GM06990 (cell line): Measurements from ENCODE around the gene GRIP2.

Experiments
- DNase-seq: peaks from one replicate; pipeline ENCODE4 v3.0.0-alpha.2; 2011; ENCODE audit not compliant: insufficient read length; ENCODE audit errors: extremely low read depth
- H3K27me3 ChIP-seq: replicated peaks from 2 replicates; pipeline ENCODE4 v1.6.0; 2011; ENCODE audit warnings: low read length; ENCODE audit not compliant: control insufficient read depth, insufficient read depth
- H3K36me3 ChIP-seq: 2 replicates; pipeline ENCODE4 v1.5.1; 2011; ENCODE audit warnings: low read length; ENCODE audit not compliant: control insufficient read depth, insufficient read depth
- H3K4me3 ChIP-seq: replicated peaks from 2 replicates; pipeline ENCODE4 v1.5.1; 2011; ENCODE audit warnings: low read depth, mild to moderate bottlenecking, control low read depth, low read length
- TF ChIP-seq, protein P1 (sequence below): IDR thresholded peaks from 2 replicates; pipeline ENCODE4 v1.5.1; 2011; ENCODE audit warnings: low read length, control low read depth, mild to moderate bottlenecking, inconsistent platforms; ENCODE audit not compliant: insufficient read depth, poor library complexity, severe bottlenecking

The GRIP2 gene

DNA sequence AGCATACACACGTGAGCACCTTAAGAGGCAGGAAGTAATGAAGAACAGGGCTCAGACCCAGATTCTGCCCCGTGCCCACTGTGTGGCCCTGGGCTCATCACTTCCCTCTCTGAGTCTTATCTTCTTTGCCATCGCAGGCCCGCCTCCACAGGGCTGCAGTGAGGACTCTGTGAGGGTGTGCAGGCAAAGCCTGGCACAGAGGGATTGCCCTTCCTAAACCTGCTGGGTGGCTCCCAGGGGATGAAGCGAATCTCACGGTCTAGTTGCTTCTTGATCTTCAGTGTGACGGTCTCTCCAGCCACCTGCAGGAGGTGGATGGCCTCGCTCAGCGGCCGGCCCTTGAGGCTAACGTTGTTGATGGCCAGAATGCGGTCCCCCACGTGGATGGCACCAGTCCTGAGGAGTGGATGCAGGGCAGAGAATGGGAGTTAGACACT is 32.8 kb downstream of the GRIP2 start:
- TF ChIP-seq, protein P1, sequence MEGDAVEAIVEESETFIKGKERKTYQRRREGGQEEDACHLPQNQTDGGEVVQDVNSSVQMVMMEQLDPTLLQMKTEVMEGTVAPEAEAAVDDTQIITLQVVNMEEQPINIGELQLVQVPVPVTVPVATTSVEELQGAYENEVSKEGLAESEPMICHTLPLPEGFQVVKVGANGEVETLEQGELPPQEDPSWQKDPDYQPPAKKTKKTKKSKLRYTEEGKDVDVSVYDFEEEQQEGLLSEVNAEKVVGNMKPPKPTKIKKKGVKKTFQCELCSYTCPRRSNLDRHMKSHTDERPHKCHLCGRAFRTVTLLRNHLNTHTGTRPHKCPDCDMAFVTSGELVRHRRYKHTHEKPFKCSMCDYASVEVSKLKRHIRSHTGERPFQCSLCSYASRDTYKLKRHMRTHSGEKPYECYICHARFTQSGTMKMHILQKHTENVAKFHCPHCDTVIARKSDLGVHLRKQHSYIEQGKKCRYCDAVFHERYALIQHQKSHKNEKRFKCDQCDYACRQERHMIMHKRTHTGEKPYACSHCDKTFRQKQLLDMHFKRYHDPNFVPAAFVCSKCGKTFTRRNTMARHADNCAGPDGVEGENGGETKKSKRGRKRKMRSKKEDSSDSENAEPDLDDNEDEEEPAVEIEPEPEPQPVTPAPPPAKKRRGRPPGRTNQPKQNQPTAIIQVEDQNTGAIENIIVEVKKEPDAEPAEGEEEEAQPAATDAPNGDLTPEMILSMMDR: no peak
- Histone ChIP-seq H3K27me3 (no peaks in the 10 kb centered on the region; the same call in 1 of the 2 replicates), H3K36me3 (no peaks in the 10 kb centered on the region), H3K4me3 (no peak overlapping the region)
- DNase-seq: no peak

DNA sequence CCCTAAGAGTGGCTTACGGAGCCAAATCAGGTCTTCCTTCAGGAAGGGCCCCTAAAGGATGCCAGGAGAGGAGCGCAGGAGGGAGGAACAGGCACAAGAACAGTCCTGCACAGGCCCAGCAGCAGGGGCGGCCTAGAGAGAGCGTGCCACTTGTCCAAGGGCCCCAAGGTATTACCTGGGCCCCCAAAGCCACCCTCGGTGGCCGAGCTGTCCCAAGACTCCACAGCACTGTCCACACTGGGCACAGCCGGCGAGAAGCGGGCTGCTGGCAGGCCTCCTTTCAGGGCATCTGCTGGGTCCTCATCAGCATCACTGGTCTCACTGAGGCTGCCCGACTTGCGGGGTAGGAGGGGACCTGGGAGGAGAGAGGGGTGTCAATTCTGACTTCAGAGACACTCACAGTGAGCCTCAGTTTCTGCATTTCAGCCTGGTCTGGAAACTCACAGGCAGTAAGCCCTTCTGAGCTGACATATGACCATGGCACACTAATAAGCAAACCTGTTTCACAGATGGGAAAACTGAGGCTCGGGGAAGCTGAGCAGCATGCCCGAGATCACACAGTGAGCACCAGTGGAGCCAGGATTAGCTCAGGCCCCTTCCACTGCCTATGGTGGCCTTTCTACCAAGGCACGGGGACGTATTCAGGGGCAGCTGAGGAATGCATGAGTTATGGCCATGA is 33.4 kb downstream of the GRIP2 start:
- TF ChIP-seq, protein P1: no peak
- H3K4me3 ChIP-seq: no peak overlapping the region

DNA sequence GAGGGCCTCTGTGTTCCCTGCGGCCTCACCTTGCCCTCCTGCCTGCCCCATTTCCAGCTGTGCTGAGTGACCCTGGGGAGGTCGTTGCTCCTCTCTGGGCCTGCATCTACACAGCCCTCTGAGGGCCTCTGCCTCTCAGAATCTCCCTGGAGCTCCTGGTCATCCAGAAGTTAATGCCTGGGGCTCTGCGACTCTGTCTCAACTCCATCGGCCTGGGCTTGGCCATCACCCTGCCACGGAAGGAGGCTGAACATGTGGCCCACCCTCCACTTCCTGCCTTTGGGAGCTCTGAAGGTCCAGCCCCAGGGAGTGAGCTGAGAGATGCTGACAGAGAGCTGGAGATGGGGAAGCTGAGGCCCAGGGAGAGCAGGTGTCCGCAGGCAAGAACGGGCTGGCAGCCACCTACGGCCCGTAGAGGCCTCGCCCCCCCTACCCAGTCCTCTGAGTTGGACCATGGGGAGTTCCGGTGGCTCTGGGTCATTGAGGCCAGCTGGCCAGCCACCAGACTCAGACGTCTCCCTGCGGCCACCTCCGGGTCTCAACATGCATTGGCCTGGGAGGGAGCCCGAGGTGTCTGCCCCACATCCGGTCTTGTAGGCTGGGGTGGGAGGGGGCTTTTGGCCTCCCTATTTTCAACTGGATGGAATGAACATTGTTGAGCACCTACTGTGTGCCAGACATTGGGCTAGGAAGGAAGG is 34.2 kb downstream of the GRIP2 start:
- Histone ChIP-seq H3K4me3 (no peak overlapping the region), H3K36me3 (no peaks in the 10 kb centered on the region), H3K27me3 (no peaks in the 10 kb centered on the region)
- DNase-seq: no peak
- TF ChIP-seq, protein P1: no peak

More for the DNA sequence above, 33.4 kb downstream of the GRIP2 start:
- Histone ChIP-seq H3K27me3 (no peaks in the 10 kb centered on the region; the same call in 1 of the 2 replicates), H3K36me3 (no peaks in the 10 kb centered on the region)
- no peak for DNase-seq

DNA sequence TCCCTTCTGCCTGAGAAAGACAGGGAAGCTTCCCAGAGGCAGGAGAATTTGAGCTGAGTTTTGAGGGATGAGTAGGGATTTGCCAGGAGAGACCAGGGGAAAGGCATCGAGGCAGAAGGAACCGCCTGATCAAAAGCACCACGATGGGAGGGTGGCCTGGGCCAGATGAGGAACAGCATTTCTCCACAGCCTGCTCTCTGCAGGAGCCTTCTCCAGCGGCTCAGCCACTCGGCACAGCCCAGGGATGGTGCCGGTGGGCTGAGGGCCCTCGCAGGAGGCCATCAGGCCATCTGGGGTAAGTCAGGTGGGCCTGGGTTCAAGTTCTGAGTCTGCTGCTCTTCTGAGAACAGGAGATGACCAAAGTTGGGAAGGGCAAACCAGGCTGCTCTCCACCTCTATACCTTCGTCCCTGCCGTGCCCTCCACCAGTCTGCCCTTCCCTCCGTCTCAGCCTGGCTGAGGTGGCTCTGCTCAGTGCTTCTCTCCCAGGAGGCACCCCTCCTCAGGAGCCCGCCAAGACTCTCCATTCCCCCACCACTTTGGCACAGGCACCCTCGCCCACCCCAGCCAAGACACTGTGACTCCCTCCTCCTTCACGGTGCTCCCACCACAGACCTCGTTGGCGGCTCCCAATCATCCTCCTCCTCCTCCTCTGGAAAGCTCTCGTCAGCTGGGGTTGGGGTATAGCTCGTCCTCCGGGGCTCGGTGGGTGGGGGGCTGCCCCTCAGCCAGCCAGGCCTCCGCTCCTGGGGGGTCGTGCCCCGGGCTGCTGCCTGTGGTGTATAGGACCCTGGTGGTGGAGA is 34.9 kb downstream of the GRIP2 start:
- no peak for DNase-seq
- Histone ChIP-seq H3K36me3 (no peaks in the 10 kb centered on the region), H3K27me3 (no peaks in the 10 kb centered on the region), H3K4me3 (no peak overlapping the region)
- TF ChIP-seq, protein P1: no peak

DNA sequence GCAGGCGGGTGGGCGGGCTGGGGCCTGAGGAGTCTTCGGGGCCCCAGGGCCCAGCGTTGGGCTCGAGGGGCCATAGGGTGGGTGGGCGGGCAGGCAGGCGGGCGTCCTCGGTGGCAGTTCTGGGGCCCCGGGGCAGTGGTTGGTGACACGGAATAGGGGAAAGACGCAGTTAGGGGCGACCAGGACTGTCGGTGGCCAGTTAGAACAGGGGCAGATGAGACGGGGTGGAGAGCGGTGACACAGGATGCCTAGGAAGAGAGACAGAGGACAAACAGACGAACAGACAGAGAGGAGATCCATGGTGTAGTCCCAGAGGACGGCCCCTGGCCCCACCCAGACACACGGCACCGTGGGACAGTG is 36.5 kb downstream of the GRIP2 start:
- no peak for DNase-seq
- TF ChIP-seq, protein P1: no peak

More for the DNA sequence above, 36.5 kb downstream of the GRIP2 start:
- no peaks in the 10 kb centered on the region for H3K27me3 ChIP-seq
- no peak overlapping the region for H3K4me3 ChIP-seq
- H3K36me3 ChIP-seq: no peaks in the 10 kb centered on the region
